Ovary (tissue), 9 donors: ENCODE results near the gene CACNA1A. TPM values are rescaled to one million over a fixed set of nuclear protein-coding genes. Genes with fewer than 3 reads are reported as not detected.

Experiments used
- DNase-seq, 5 donors: peaks; one replicate each; pipeline ENCODE4 v3.0.0-alpha.2; 2019 to 2020
- H3K27ac ChIP-seq, 2 donors: fragments of 200-600 bp; one replicate each; pipeline versions ENCODE4 v1.5.1 to v1.8.0; 2019 to 2022
- H3K27me3 ChIP-seq: fragments of 200-600 bp; one replicate; pipeline ENCODE4 v1.8.0; 2022
- H3K36me3 ChIP-seq: fragments of 200-600 bp; sonication (generic); one replicate; pipeline ENCODE4 v1.5.1; 2019
- H3K4me1 ChIP-seq: one replicate; pipeline ENCODE4 v1.8.1; 2013; ENCODE audit warnings: mild to moderate bottlenecking, moderate library complexity; ENCODE audit not compliant: insufficient read depth
- H3K4me3 ChIP-seq: fragments of 200-600 bp; sonication (generic); one replicate; pipeline ENCODE4 v1.5.1; 2017
- H3K9me3 ChIP-seq, 2 donors: fragments of 200-600 bp in 1 of 2; sonication (generic) in 1 of 2; one replicate each; pipeline versions ENCODE4 v1.5.1 to v1.8.1; 2013 to 2019; ENCODE audit warnings: mild to moderate bottlenecking in 1 of 2, moderate library complexity in 1 of 2
- CTCF ChIP-seq, 3 donors: fragments of 450-650 bp in 2 of 3; fragments of 200-600 bp in 1 of 3; IDR thresholded peaks; one replicate each; pipeline versions ENCODE4 v1.5.1 to v1.8.0; 2016 to 2022; ENCODE audit warnings: antibody characterized with exemption in 3 of 3, mild to moderate bottlenecking in 1 of 3
- EP300 ChIP-seq: sonication (generic); formaldehyde crosslinking; IDR thresholded peaks from one replicate; pipeline ENCODE4 v1.6.1; 2017; ENCODE audit warnings: antibody characterized with exemption
- POLR2A ChIP-seq: fragments of 450-650 bp; IDR thresholded peaks from one replicate; pipeline ENCODE4 v1.6.1; 2017; ENCODE audit warnings: antibody characterized with exemption, mild to moderate bottlenecking, moderate library complexity
- WGBS, 3 donors: extraction: QIAGEN DNeasy Blood & Tissue Kit in 1 of 3; methylation state at CpG; one replicate each; pipeline versions ENCODE4 v1.1.5 to v1.1.7; 2013 to 2017; 5-methylcytosine and 5-hydroxymethylcytosine counted together
- intact Hi-C, 4 donors: fragments of 100-400 bp; cut with DNase I; formaldehyde crosslinking; loops; one replicate each; pipeline versions ENCODE4 v1.11.0 to v1.15.1; 2022 to 2023
- polyA plus RNA-seq, 2 donors: library from polyadenylated mRNA; stranded (reverse); fragments of 200-250 nt in 1 of 2; fragments of 350-450 nt in 1 of 2; fragmentation: Illumina TruSeq in 1 of 2; extraction: RNeasy Lipid Tissue Mini Kit (QIAGEN cat#74804) in 1 of 2; gene quantifications; one replicate each; pipeline ENCODE4 v1.2.3, GENCODE V29; 2013 to 2014
- total RNA-seq, 7 donors: library from RNA; depleted of rRNA in 2 of 7; stranded (reverse); fragments of >200 nt in 2 of 7; fragmentation: NEBNext Ultra II Directional in 3 of 7; extraction: Animal tissue kit (Norgen Biotek cat#: 25700) in 3 of 7; gene quantifications; one replicate each; pipeline versions ENCODE4 v1.1.0 to v1.2.4, GENCODE V29; 2016 to 2023
- donor health status: DM: no; HTN: no; CAD: no; lungs with moderate emphysema.
- donor health status: DM: no; HTN: no; CAD: no.
- donor health status: Bipolar disorder and iron deficiency.
- donor health status: DM: yes; HTN: yes; CAD: no.
- donor health status: DM: no; HTN: no; CAD: no.
- donor health status: DM: yes; HTN: yes; CAD: no.

CACNA1A gene
- total and polyA plus RNA-seq, 9 donors = 0.60 to 3.3 (median 1.6) TPM

GRCh38 chr19:13315495-13315894, 190.8 kb downstream of the CACNA1A start:
- Histone ChIP-seq H3K9me3 (no peaks in the 10 kb centered on the region), H3K36me3 (no peaks in the 10 kb centered on the region), H3K27me3 (no peaks in the 10 kb centered on the region), H3K4me1 (no peaks in the 10 kb centered on the region), H3K27ac (no peak overlapping the region), H3K4me3 (no peak overlapping the region)
- no peak for DNase-seq
- intact Hi-C loops = no loop called here
- no peak for TF ChIP-seq EP300
- TF ChIP-seq CTCF (IDR thresholded peaks at IDR 0.05) = no peak
- TF ChIP-seq POLR2A = no peak
- 54 to 60% (median 56%) methylated on average over 4 of the region's 4 CpGs for WGBS, 3 donors

- 60 to 76% (median 73%) methylated on average over 3 of the region's 3 CpGs for WGBS, 3 donors
- H3K27me3 ChIP-seq = no peaks in the 10 kb centered on the region
- H3K4me3 ChIP-seq = no peak overlapping the region
- no peaks in the 10 kb centered on the region for H3K4me1 ChIP-seq
- no peaks in the 10 kb centered on the region for H3K36me3 ChIP-seq
- intact Hi-C loops = no loop called here
- no peak for DNase-seq
- H3K9me3 ChIP-seq = no peaks in the 10 kb centered on the region
- no peak overlapping the region for H3K27ac ChIP-seq
- TF ChIP-seq CTCF (IDR thresholded peaks at IDR 0.05) = no peak
- TF ChIP-seq POLR2A = no peak
- no peak for TF ChIP-seq EP300
These were observed 191.5 kb downstream of the CACNA1A start for GRCh38 chr19:13314761-13315160.

- H3K36me3 ChIP-seq = no peaks in the 10 kb centered on the region
- H3K27ac ChIP-seq = no peak overlapping the region
- intact Hi-C loops = no loop called here
- WGBS, 3 donors = 67 to 81% (median 80%) methylated on average over 2 of the region's 2 CpGs
- TF ChIP-seq CTCF (IDR thresholded peaks at IDR 0.05) (no peak), POLR2A (no peak)
- H3K9me3 ChIP-seq = no peaks in the 10 kb centered on the region
- no peak for DNase-seq
- H3K4me1 ChIP-seq = no peaks in the 10 kb centered on the region
- no peak overlapping the region for H3K4me3 ChIP-seq
- H3K27me3 ChIP-seq = no peaks in the 10 kb centered on the region
These were observed 192.4 kb downstream of the CACNA1A start for GRCh38 chr19:13313875-13314274.

- no peak for TF ChIP-seq CTCF (IDR thresholded peaks at IDR 0.05)
- no peak for TF ChIP-seq POLR2A
- TF ChIP-seq EP300 = no peak
- intact Hi-C loops = no loop called here
- 73 to 75% (median 73%) methylated on average over 8 of the region's 8 CpGs for WGBS, 3 donors
These were observed 196.4 kb downstream of the CACNA1A start for GRCh38 chr19:13309864-13310263.

More at GRCh38 chr19:13309864-13310263, 196.4 kb downstream of the CACNA1A start:
- Histone ChIP-seq H3K4me1 (no peaks in the 10 kb centered on the region), H3K27me3 (no peaks in the 10 kb centered on the region), H3K27ac (no peak overlapping the region), H3K36me3 (no peaks in the 10 kb centered on the region), H3K4me3 (no peak overlapping the region), H3K9me3 (no peaks in the 10 kb centered on the region)
- DNase-seq = no peak
